H1 (cell line): ENCODE measurements around the gene GRAMD1B. TPM values are rescaled to one million over a fixed set of nuclear protein-coding genes. Genes with fewer than 3 reads are reported as not detected.
A peak's percentile ranks its signal among the peaks of the same experiment; 100 is the strongest.

Source experiments
- CTCF ChIA-PET: fragments of 300-600 bp; sonication (Branson Sonifier 250); formaldehyde crosslinking; loops from one replicate; lab custom pipeline; 2021; ENCODE audit not compliant: partially characterized antibody; lab: Charles Lee
- POLR2A ChIA-PET: fragments of 300-600 bp; sonication (Branson Sonifier 250); formaldehyde crosslinking; loops from one replicate; lab custom pipeline; 2021; ENCODE audit warnings: inconsistent platforms; ENCODE audit not compliant: partially characterized antibody; lab: Charles Lee
- DNase-seq, 2 experiments: peaks; one replicate each; pipeline versions ENCODE4 v3.0.0 to v3.0.0-alpha.2; 2010 to 2022; ENCODE audit warnings: low spot score in 2 of 2, low read depth in 1 of 2, mixed read lengths in 1 of 2
- FAIRE-seq: peaks from 2 replicates; lab custom pipeline; 2011; peaks lifted over from hg19 to GRCh38; lab: Jason Lieb, UNC
- H2AFZ ChIP-seq: 2 replicates; pipeline ENCODE4 v1.8.1; 2012; ENCODE audit warnings: low read length, inconsistent platforms
- H2AK5ac ChIP-seq: 2 replicates; pipeline ENCODE4 v1.6.1; 2013; ENCODE audit warnings: low read depth, low read length
- H2BK120ac ChIP-seq: replicated peaks from 2 replicates; pipeline ENCODE3; 2013; ENCODE audit warnings: low read depth, low read length, inconsistent platforms
- H2BK12ac ChIP-seq: 2 replicates; pipeline ENCODE4 v1.6.1; 2013; ENCODE audit warnings: low read depth, low read length
- H2BK15ac ChIP-seq: 2 replicates; pipeline ENCODE4 v1.6.1; 2013; ENCODE audit warnings: low read length
- H2BK20ac ChIP-seq: 2 replicates; pipeline ENCODE4 v1.6.1; 2013; ENCODE audit warnings: low read length
- H2BK5ac ChIP-seq: 2 replicates; pipeline ENCODE4 v1.6.1; 2013; ENCODE audit warnings: low read depth, low read length
- H3K14ac ChIP-seq: 2 replicates; pipeline ENCODE4 v1.6.1; 2013; ENCODE audit warnings: inconsistent platforms; ENCODE audit not compliant: insufficient read length
- H3K18ac ChIP-seq: 2 replicates; pipeline ENCODE4 v1.6.1; 2013; ENCODE audit warnings: low read length; ENCODE audit errors: extremely low read depth
- H3K23ac ChIP-seq: 2 replicates; pipeline ENCODE4 v1.6.1; 2013; ENCODE audit warnings: inconsistent platforms; ENCODE audit not compliant: insufficient read length
- H3K23me2 ChIP-seq: 2 replicates; pipeline ENCODE4 v1.6.1; 2013; ENCODE audit warnings: low read depth, low read length
- H3K27ac ChIP-seq: 2 replicates; pipeline ENCODE4 v1.6.1; 2011; ENCODE audit warnings: low read depth, low read length, inconsistent platforms
- H3K27me3 ChIP-seq, 4 experiments: replicated peaks in 1 of 4; 1 replicate in 1 of 4; 2 replicates in 3 of 4; pipeline versions ENCODE4 v1.6.1 to v1.8.1; 2011 to 2013; ENCODE audit warnings: low read length in 3 of 4, mild to moderate bottlenecking in 3 of 4, inconsistent platforms in 2 of 4, mixed read lengths in 2 of 4, moderate library complexity in 1 of 4; ENCODE audit not compliant: control insufficient read depth in 3 of 4, insufficient read depth in 3 of 4; ENCODE audit errors: extremely low read depth in 1 of 4
- H3K36me3 ChIP-seq, 4 experiments: 2 replicates each; pipeline versions ENCODE4 v1.6.1 to v1.8.1; 2011 to 2013; ENCODE audit warnings: mild to moderate bottlenecking in 4 of 4, low read length in 3 of 4, moderate library complexity in 2 of 4, control low read depth in 1 of 4, inconsistent platforms in 1 of 4; ENCODE audit not compliant: insufficient read depth in 4 of 4, control insufficient read depth in 2 of 4
- H3K4ac ChIP-seq: replicated peaks from 2 replicates; pipeline ENCODE3; 2013; ENCODE audit warnings: low read length, low read depth, mixed read lengths, inconsistent platforms; ENCODE audit not compliant: insufficient read length
- H3K4me1 ChIP-seq, 4 experiments: replicated peaks in 1 of 4; 1 replicate in 1 of 4; 2 replicates in 3 of 4; pipeline versions ENCODE4 v1.6.1 to v1.8.1; 2011 to 2013; ENCODE audit warnings: low read length in 3 of 4, inconsistent platforms in 2 of 4, mixed read lengths in 1 of 4; ENCODE audit not compliant: insufficient read depth in 4 of 4, control insufficient read depth in 3 of 4
- H3K4me2 ChIP-seq, 2 experiments: 2 replicates each; pipeline versions ENCODE4 v1.6.1 to v1.8.1; 2011 to 2013; ENCODE audit warnings: low read depth in 2 of 2, low read length in 2 of 2, control low read depth in 1 of 2, inconsistent platforms in 1 of 2, mild to moderate bottlenecking in 1 of 2; ENCODE audit not compliant: insufficient read depth in 1 of 2
- H3K4me3 ChIP-seq, 4 experiments: fragments of 200-600, 300-600 bp in 1 of 4; sonication (generic), shearing (Covaris generic), sonication (Bioruptor Twin) in 1 of 4; 2 replicates each; pipeline versions ENCODE4 v1.5.1 to v1.8.1; 2011 to 2016; ENCODE audit warnings: low read length in 4 of 4, low read depth in 3 of 4, control low read depth in 2 of 4, inconsistent platforms in 2 of 4, mild to moderate bottlenecking in 2 of 4, mixed read lengths in 1 of 4, moderate library complexity in 1 of 4; ENCODE audit not compliant: insufficient read depth in 2 of 4; ENCODE audit errors: extremely low read depth in 1 of 4
- H3K56ac ChIP-seq: replicated peaks from 2 replicates; pipeline ENCODE3; 2013; ENCODE audit warnings: low read depth, mild to moderate bottlenecking, mixed read lengths, low read length, inconsistent platforms; ENCODE audit not compliant: insufficient read length
- H3K79me1 ChIP-seq: 2 replicates; pipeline ENCODE4 v1.6.1; 2013; ENCODE audit warnings: low read depth, low read length, control low read depth
- H3K79me2 ChIP-seq, 2 experiments: 2 replicates each; pipeline versions ENCODE4 v1.6.1 to v1.8.1; 2012 to 2013; ENCODE audit warnings: low read length in 2 of 2, mild to moderate bottlenecking in 2 of 2, inconsistent platforms in 1 of 2; ENCODE audit not compliant: insufficient read depth in 2 of 2, control insufficient read depth in 1 of 2
- H3K9ac ChIP-seq, 4 experiments: replicated peaks in 1 of 4; 1 replicate in 1 of 4; 2 replicates in 3 of 4; pipeline versions ENCODE4 v1.6.1 to v1.8.1; 2011 to 2013; ENCODE audit warnings: low read depth in 3 of 4, low read length in 3 of 4, control low read depth in 2 of 4, mild to moderate bottlenecking in 2 of 4, moderate library complexity in 2 of 4, inconsistent platforms in 1 of 4; ENCODE audit errors: extremely low read depth in 1 of 4
- H3K9me3 ChIP-seq, 2 experiments: 2 replicates each; pipeline versions ENCODE4 v1.6.1 to v1.8.1; 2012 to 2013; ENCODE audit warnings: mild to moderate bottlenecking in 2 of 2, moderate library complexity in 2 of 2, control low read depth in 1 of 2, inconsistent platforms in 1 of 2, low read depth in 1 of 2, low read length in 1 of 2, mixed read lengths in 1 of 2; ENCODE audit not compliant: insufficient read depth in 2 of 2
- H4K20me1 ChIP-seq, 2 experiments: replicated peaks in 1 of 2; 2 replicates each; pipeline versions ENCODE3 to v1.8.1; 2011 to 2013; ENCODE audit warnings: inconsistent platforms in 2 of 2, low read length in 2 of 2, mild to moderate bottlenecking in 1 of 2; ENCODE audit not compliant: insufficient read depth in 2 of 2, control insufficient read depth in 1 of 2
- H4K5ac ChIP-seq: 2 replicates; pipeline ENCODE4 v1.6.1; 2013; ENCODE audit warnings: low read length, low read depth, mixed read lengths, inconsistent platforms; ENCODE audit not compliant: insufficient read length
- H4K8ac ChIP-seq: 2 replicates; pipeline ENCODE4 v1.8.0; 2013; ENCODE audit warnings: mild to moderate bottlenecking, moderate library complexity, low read length, inconsistent platforms; ENCODE audit not compliant: insufficient read depth; ENCODE audit errors: extremely low read depth
- H4K91ac ChIP-seq: replicated peaks from 2 replicates; pipeline ENCODE3; 2013; ENCODE audit warnings: low read length, mixed read lengths, inconsistent platforms; ENCODE audit not compliant: insufficient read length
- BACH1 ChIP-seq: IDR thresholded peaks from 2 replicates; pipeline ENCODE4 v1.6.1; 2012; ENCODE audit warnings: low read length, improper control_type of control experiment
- MAFK ChIP-seq: IDR thresholded peaks from 2 replicates; pipeline ENCODE4 v1.6.1; 2012; ENCODE audit warnings: low read depth, mild to moderate bottlenecking, improper control_type of control experiment, low read length
- RAD21 ChIP-seq, 2 experiments: IDR thresholded peaks in 1 of 2; conservative IDR thresholded peaks in 1 of 2; 2 replicates each; pipeline ENCODE4 v1.6.1; 2011; ENCODE audit warnings: low read depth in 2 of 2, low read length in 2 of 2, improper control_type of control experiment in 1 of 2, inconsistent platforms in 1 of 2, mild to moderate bottlenecking in 1 of 2, moderate library complexity in 1 of 2
- WGBS, 2 experiments: shearing (Covaris generic) in 1 of 2; methylation state at CpG; one replicate each; pipeline versions ENCODE4 v1.1.6 to v1.1.7; 2013 to 2015; ENCODE audit warnings: low lambda C conversion rate in 2 of 2, mixed read lengths in 2 of 2, inconsistent platforms in 1 of 2, low coverage in 1 of 2, missing lambda C conversion rate in 1 of 2; ENCODE audit not compliant: insufficient replicate concordance in 2 of 2, insufficient coverage in 1 of 2, insufficient read length in 1 of 2; ENCODE audit errors: extremely low coverage in 1 of 2, missing lambda C conversion rate in 1 of 2; 5-methylcytosine and 5-hydroxymethylcytosine counted together
- polyA plus RNA-seq, 7 experiments: library from polyadenylated mRNA; depleted of rRNA in 3 of 7; stranded (reverse) in 5 of 7; unstranded in 2 of 7; fragments of >200 nt in 5 of 7; fragments of 200-250 nt in 2 of 7; gene quantifications; 1 replicate in 5 of 7; 2 replicates in 1 of 7; 4 replicates in 1 of 7; pipeline versions ENCODE4 v1.2.1 to v1.2.3, GENCODE V29; 2011 to 2013; ENCODE audit warnings: missing spikeins in 2 of 7, mixed read lengths in 2 of 7
- total RNA-seq: library from RNA; stranded (reverse); fragmentation: NEBNext Ultra II Directional; extraction: Animal tissue kit (Norgen Biotek cat#: 25700); gene quantifications from 2 replicates; pipeline ENCODE4 v1.2.1, GENCODE V29; 2021

GRAMD1B gene
- total and polyA plus RNA-seq, 2 of the 8 experiments (the other 6 are each of a cell fraction or from before 2014, with no cell fraction given): 10.1 to 21.2 TPM

DNA sequence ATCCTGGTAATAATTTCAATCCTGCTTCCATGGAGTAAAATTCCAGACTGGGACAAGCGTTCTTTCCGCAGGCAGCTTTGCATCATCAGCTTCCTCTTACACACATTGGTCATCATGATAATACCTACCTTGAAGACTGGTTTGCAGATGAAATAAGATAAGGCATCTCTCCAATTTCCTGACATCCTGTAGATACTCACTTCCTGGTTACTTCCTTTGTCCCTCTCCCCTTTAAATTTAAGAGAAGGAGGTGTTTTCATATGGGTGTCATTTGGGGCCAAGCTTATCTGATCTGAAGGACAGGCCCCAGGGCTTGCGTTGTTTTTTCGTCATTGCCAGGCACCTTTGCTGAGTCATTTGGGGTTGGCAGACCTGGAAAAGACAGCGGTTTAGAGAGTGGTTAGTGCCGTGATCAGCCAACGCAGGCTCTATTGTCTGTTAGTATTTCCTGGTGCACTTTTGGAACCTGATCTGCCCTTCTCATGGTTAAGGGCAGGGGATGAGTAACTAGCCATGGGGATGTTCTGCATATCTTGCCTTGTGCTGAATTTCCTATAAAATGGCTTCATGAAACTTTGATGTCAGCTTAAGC is 24.1 kb downstream of the GRAMD1B start:
- Histone ChIP-seq H4K20me1 (no peaks in the 10 kb centered on the region), H3K56ac (no peak overlapping the region), H2BK15ac (peak overlapping the region; percentile 62; the same call in 1 of the 2 replicates), H3K27ac (no peak overlapping the region; the same call in 1 of the 2 replicates), H3K23me2 (no peaks in the 10 kb centered on the region), H4K5ac (no peak overlapping the region), H2AK5ac (0 out of 2 replicates have a peak overlapping the region, but pooled peaks have one; percentile 12), H3K4ac (no peak overlapping the region), H3K18ac (no peak overlapping the region; the same call in 1 of the 2 replicates), H3K79me2 (no peaks in the 10 kb centered on the region), H3K4me2 (0 out of 4 replicates have a peak overlapping the region, but pooled peaks of 1 of the 2 experiments have one; percentile 12), H2AFZ (no peak overlapping the region), H3K9me3 (no peaks in the 10 kb centered on the region), H4K91ac (no peak overlapping the region), H3K9ac (peak overlapping the region in 1 of 4 experiments; percentile 11; a peak in 1 of 7 replicates), H3K4me1 (peaks cover 0 to 7% (median 5%) of the 10 kb centered on the region in 4 experiments; a peak in 3 of 7 replicates), H2BK20ac (no peak overlapping the region), H4K8ac (no peak overlapping the region), H2BK12ac (no peak overlapping the region; the same call in none of the 2 replicates), H3K23ac (no peak overlapping the region), H2BK5ac (peak overlapping the region; percentile 38), H3K27me3 (no peaks in the 10 kb centered on the region), H2BK120ac (no peak overlapping the region), H3K36me3 (no peaks in the 10 kb centered on the region; a peak in 1 of 8 replicates), H3K14ac (no peak overlapping the region), H3K79me1 (no peaks in the 10 kb centered on the region), H3K4me3 (no peak overlapping the region)
- 71% methylated on average over 7 of the region's 7 CpGs; no CpG with 5 or more reads in 1 of the 2 experiments for WGBS, 2 experiments
- TF ChIP-seq MAFK (peak; percentile 76; the same call in 1 of the 2 replicates), BACH1 (peak; percentile 55; the same call in 1 of the 2 replicates), RAD21 (IDR thresholded peaks at IDR 0.05 in 1 of 2, conservative IDR thresholded peaks at IDR 0.05 in 1 of 2; ENCODE audit: low read depth in 2 of 2, low read length in 2 of 2) (no peak)
- FAIRE-seq (no peak), DNase-seq (no peak)
- POLR2A ChIA-PET: no interaction called here
- CTCF ChIA-PET: interaction anchor here (0.7 to 1.4 kb wide), 5 partner anchors 24 to 123 kb away, joined by 3 to 8 read pairs (median 3); no protein-coding TSS in a partner anchor
